ENCODE results near the gene NMRAL1.

NMRAL1 gene

GRCh38 chr16:4426021-4426684, 48.3 kb downstream of the NMRAL1 start:
- Mint-ChIP-seq H3K9me3 (no peaks in the 10 kb centered on the region), H3K4me1 (peaks cover 33% of the 10 kb centered on the region), H3K27me3 (ENCODE audit: low read depth, poor library complexity) (no peaks in the 10 kb centered on the region), H3K4me3 (peak overlapping the region; percentile 99), H3K27ac (peak overlapping the region; percentile 98), H3K36me3 (ENCODE audit: low read depth) (peaks cover 19% of the 10 kb centered on the region)
- TF ChIP-seq CTCF (IDR thresholded peaks at IDR 0.05), result no peak
- DNase-seq, result peak; percentile 51

GRCh38 chr16:4425378-4426020, 48.9 kb downstream of the NMRAL1 start, which contains the start of gene DNAJA3:
Gene DNAJA3, plus strand, starts transcription at chr16:4425868. Its CDS starts 14 bp downstream, at chr16:4425882.
- Mint-ChIP-seq H3K4me1 (peaks cover 33% of the 10 kb centered on the region), H3K27me3 (ENCODE audit: low read depth, poor library complexity) (peaks cover 3% of the 10 kb centered on the region), H3K9me3 (no peaks in the 10 kb centered on the region), H3K36me3 (ENCODE audit: low read depth) (peaks cover 15% of the 10 kb centered on the region), H3K27ac (peak within 1 kb of the TSS; percentile 100), H3K4me3 (peak within 1 kb of the TSS; percentile 99)
- DNase-seq, result peak; percentile 96
- TF ChIP-seq CTCF (IDR thresholded peaks at IDR 0.05), result no peak

GRCh38 chr16:4420505-4421105, 53.8 kb downstream of the NMRAL1 start:
- H3K27ac Mint-ChIP-seq, result no peak overlapping the region
- H3K27me3 Mint-ChIP-seq (ENCODE audit: low read depth, poor library complexity), result peaks cover 26% of the 10 kb centered on the region
- no peak for DNase-seq
- no peaks in the 10 kb centered on the region for H3K36me3 Mint-ChIP-seq (ENCODE audit: low read depth)
- H3K4me1 Mint-ChIP-seq, result peaks cover 17% of the 10 kb centered on the region
- H3K9me3 Mint-ChIP-seq, result no peaks in the 10 kb centered on the region
- TF ChIP-seq CTCF (IDR thresholded peaks at IDR 0.05), result no peak
- no peak overlapping the region for H3K4me3 Mint-ChIP-seq

- peaks cover 33% of the 10 kb centered on the region for H3K27me3 Mint-ChIP-seq (ENCODE audit: low read depth, poor library complexity)
- H3K4me3 Mint-ChIP-seq, result no peak overlapping the region
- no peaks in the 10 kb centered on the region for H3K36me3 Mint-ChIP-seq (ENCODE audit: low read depth)
- TF ChIP-seq CTCF (IDR thresholded peaks at IDR 0.05), result no peak
- no peak overlapping the region for H3K27ac Mint-ChIP-seq
- peaks cover 21% of the 10 kb centered on the region for H3K4me1 Mint-ChIP-seq
- DNase-seq, result no peak
- no peaks in the 10 kb centered on the region for H3K9me3 Mint-ChIP-seq
Observed at GRCh38 chr16:4419402-4419959, 54.9 kb downstream of the NMRAL1 start.

GRCh38 chr16:4416200-4417032, 58.0 kb downstream of the NMRAL1 start, which contains the start of gene CORO7:
Gene CORO7, minus strand, starts transcription at chr16:4416596. Its CDS starts 78 bp downstream, at chr16:4416518.
- no peak within 1 kb of the TSS for H3K27ac Mint-ChIP-seq
- H3K4me3 Mint-ChIP-seq, result peak within 1 kb of the TSS; percentile 88
- DNase-seq, result peak; percentile 94
- peaks cover 19% of the 10 kb centered on the region for H3K4me1 Mint-ChIP-seq
- no peaks in the 10 kb centered on the region for H3K36me3 Mint-ChIP-seq (ENCODE audit: low read depth)
- no peaks in the 10 kb centered on the region for H3K9me3 Mint-ChIP-seq
- no peak for TF ChIP-seq CTCF (IDR thresholded peaks at IDR 0.05)
- peaks cover 36% of the 10 kb centered on the region for H3K27me3 Mint-ChIP-seq (ENCODE audit: low read depth, poor library complexity)
